IMR-90 (cell line): ENCODE results near the gene ERCC1. TPM values are rescaled to one million over a fixed set of nuclear protein-coding genes. Genes with fewer than 3 reads are reported as not detected.

Experiments
- ATAC-seq: fragments of 200-7000 bp; cut with Tn5 transposase; 2 replicates; pipeline ENCODE4 v1.9.1; 2020; ENCODE audit warnings: low read depth, mild to moderate bottlenecking, moderate library complexity
- BruUV-seq: library from RNA; stranded (reverse); fragments of 400-500 nt; replicated peaks from 2 replicates; lab custom pipeline; 2021; lab: Mats Ljungman, UMichigan
- CTCF ChIA-PET: fragments of 300-600 bp; formaldehyde crosslinking; extraction: SDS; loops from one replicate; lab custom pipeline; 2021; ENCODE audit warnings: antibody characterized with exemption; lab: Yijun Ruan, JAX
- POLR2A ChIA-PET: fragments of 300-600 bp; sonication (Branson Sonifier 250); formaldehyde crosslinking; loops from one replicate; lab custom pipeline; 2022; ENCODE audit warnings: antibody characterized with exemption; ENCODE audit not compliant: unreplicated experiment; lab: Charles Lee
- DNase-seq: peaks from one replicate; pipeline ENCODE4 v3.0.0; 2013
- H2AFZ ChIP-seq: replicated peaks from 2 replicates; pipeline ENCODE3; 2013; ENCODE audit warnings: low read length, mild to moderate bottlenecking; ENCODE audit not compliant: poor library complexity
- H2AK5ac ChIP-seq: 2 replicates; pipeline ENCODE4 v1.6.1; 2013; ENCODE audit warnings: low read depth, low read length, inconsistent platforms
- H2AK9ac ChIP-seq: replicated peaks from 2 replicates; pipeline ENCODE3; 2013; ENCODE audit warnings: mild to moderate bottlenecking, low read depth, low read length, moderate library complexity; ENCODE audit not compliant: poor library complexity
- H2BK120ac ChIP-seq: 2 replicates; pipeline ENCODE4 v1.6.1; 2013; ENCODE audit warnings: low read depth, low read length, inconsistent platforms
- H2BK15ac ChIP-seq: 3 replicates; pipeline ENCODE4 v1.6.1; 2013; ENCODE audit warnings: low read depth, low read length, inconsistent platforms
- H2BK20ac ChIP-seq: 2 replicates; pipeline ENCODE4 v1.6.1; 2013; ENCODE audit warnings: low read depth, mild to moderate bottlenecking, inconsistent platforms, low read length, moderate library complexity
- H2BK5ac ChIP-seq: 2 replicates; pipeline ENCODE4 v1.6.1; 2013; ENCODE audit warnings: mild to moderate bottlenecking, low read depth, low read length, inconsistent platforms; ENCODE audit not compliant: poor library complexity, severe bottlenecking
- H3K14ac ChIP-seq: replicated peaks from 2 replicates; pipeline ENCODE4 v1.6.1; 2013; ENCODE audit warnings: low read depth, low read length, inconsistent platforms
- H3K18ac ChIP-seq: 2 replicates; pipeline ENCODE4 v1.6.1; 2013; ENCODE audit warnings: low read depth, low read length, control low read depth
- H3K23ac ChIP-seq: 2 replicates; pipeline ENCODE4 v1.6.1; 2013; ENCODE audit warnings: low read depth, low read length, inconsistent platforms
- H3K27ac ChIP-seq: 2 replicates; pipeline ENCODE4 v1.5.1; 2013; ENCODE audit warnings: mild to moderate bottlenecking, control low read depth, low read length; ENCODE audit not compliant: insufficient read depth
- H3K27me3 ChIP-seq: 2 replicates; pipeline ENCODE4 v1.6.1; 2013; ENCODE audit warnings: low read length; ENCODE audit not compliant: control insufficient read depth, insufficient read depth
- H3K36me3 ChIP-seq: 2 replicates; pipeline ENCODE4 v1.6.1; 2013; ENCODE audit warnings: low read length, mixed read lengths; ENCODE audit not compliant: control insufficient read depth, insufficient read depth
- H3K4ac ChIP-seq: 2 replicates; pipeline ENCODE4 v1.6.1; 2013; ENCODE audit warnings: low read depth, low read length, inconsistent platforms
- H3K4me1 ChIP-seq: 2 replicates; pipeline ENCODE4 v1.6.1; 2013; ENCODE audit warnings: low read length, mixed read lengths; ENCODE audit not compliant: control insufficient read depth, insufficient read depth
- H3K4me2 ChIP-seq: 2 replicates; pipeline ENCODE4 v1.6.1; 2013; ENCODE audit warnings: low read depth, mild to moderate bottlenecking, control low read depth, low read length, moderate library complexity
- H3K4me3 ChIP-seq: 2 replicates; pipeline ENCODE4 v1.5.1; 2013; ENCODE audit warnings: low read depth, mild to moderate bottlenecking, control low read depth, low read length, moderate library complexity; ENCODE audit not compliant: insufficient read depth
- H3K56ac ChIP-seq: 2 replicates; pipeline ENCODE4 v1.6.1; 2013; ENCODE audit warnings: low read length, inconsistent platforms; ENCODE audit not compliant: insufficient read depth; ENCODE audit errors: extremely low read depth
- H3K79me1 ChIP-seq, 2 experiments: 2 replicates each; pipeline ENCODE4 v1.6.1; 2013; ENCODE audit warnings: low read length in 2 of 2, inconsistent platforms in 1 of 2, low read depth in 1 of 2
- H3K9ac ChIP-seq: 2 replicates; pipeline ENCODE4 v1.6.1; 2013; ENCODE audit warnings: low read depth, low read length, control low read depth
- H3K9me1 ChIP-seq: 2 replicates; pipeline ENCODE4 v1.6.1; 2013; ENCODE audit warnings: low read length, inconsistent platforms; ENCODE audit not compliant: insufficient read depth
- H3K9me3 ChIP-seq: 2 replicates; pipeline ENCODE4 v1.6.1; 2013; ENCODE audit warnings: low read length; ENCODE audit not compliant: control insufficient read depth, insufficient read depth
- H4K20me1 ChIP-seq: 2 replicates; pipeline ENCODE4 v1.6.1; 2013; ENCODE audit warnings: low read length, inconsistent platforms; ENCODE audit not compliant: insufficient read depth
- H4K5ac ChIP-seq: 2 replicates; pipeline ENCODE4 v1.6.1; 2013; ENCODE audit warnings: mild to moderate bottlenecking, low read depth, low read length, control low read depth
- H4K8ac ChIP-seq, 2 experiments: 2 replicates each; pipeline ENCODE4 v1.6.1; 2013; ENCODE audit warnings: low read depth in 2 of 2, low read length in 2 of 2, control low read depth in 1 of 2, inconsistent platforms in 1 of 2
- H4K91ac ChIP-seq: 2 replicates; pipeline ENCODE4 v1.6.1; 2013; ENCODE audit warnings: low read depth, low read length, inconsistent platforms; ENCODE audit not compliant: insufficient read depth
- ELK1 ChIP-seq: fragments of 150-350 bp; IDR thresholded peaks from 2 replicates; pipeline ENCODE4 v1.6.1; 2016; ENCODE audit warnings: low read depth, mild to moderate bottlenecking, low read length, moderate library complexity, borderline replicate concordance
- MAZ ChIP-seq: IDR thresholded peaks from 2 replicates; pipeline ENCODE4 v1.6.1; 2012; ENCODE audit warnings: low read depth, mild to moderate bottlenecking, low read length, improper control_type of control experiment, moderate library complexity, borderline replicate concordance
- RFX5 ChIP-seq: IDR thresholded peaks from 2 replicates; pipeline ENCODE4 v1.8.0; 2012; ENCODE audit warnings: low read depth, mild to moderate bottlenecking, low read length, moderate library complexity
- SMC3 ChIP-seq: fragments of 150-350 bp; IDR thresholded peaks from 2 replicates; pipeline ENCODE4 v1.6.1; 2016; ENCODE audit warnings: low read depth, mild to moderate bottlenecking, antibody characterized with exemption, low read length, moderate library complexity
- WGBS, 2 experiments: methylation state at CpG; one replicate each; pipeline versions ENCODE4 v1.1.5 to v1.1.7; 2013; ENCODE audit warnings: missing lambda C conversion rate in 2 of 2; ENCODE audit not compliant: insufficient read length in 1 of 2; ENCODE audit errors: extremely low coverage in 2 of 2; 5-methylcytosine and 5-hydroxymethylcytosine counted together
- dilution Hi-C: fragments of 300-500 bp; cut with HindIII; formaldehyde crosslinking; loops from one replicate; pipeline ENCODE4 v1.14.3; 2018; ENCODE audit warnings: low sequenced_read_pairs; ENCODE audit not compliant: unreplicated experiment
- in situ Hi-C: fragments of 300-500 bp; cut with MboI; formaldehyde crosslinking; loops from 3 replicates; pipeline ENCODE4 v1.14.3; 2019; ENCODE audit warnings: low sequenced_read_pairs, inconsistent platforms, mixed read lengths
- intact Hi-C: fragments of 100-400 bp; cut with micrococcal nuclease; formaldehyde crosslinking; loops from 2 replicates; pipeline ENCODE4 v1.10.0; 2022
- polyA plus RNA-seq, 3 experiments: library from polyadenylated mRNA; depleted of rRNA; stranded (reverse); fragments of >200 nt; gene quantifications; 2 replicates each; pipeline ENCODE4 v1.2.3, GENCODE V29; 2012; ENCODE audit warnings: low replicate concordance in 1 of 3
- total RNA-seq: library from RNA; depleted of rRNA; stranded (reverse); fragments of >200 nt; gene quantifications from 2 replicates; pipeline ENCODE4 v1.2.3, GENCODE V29; 2012
- TF ChIP-seq, protein P1 (sequence below): conservative IDR thresholded peaks from 2 replicates; pipeline ENCODE4 v1.5.1; 2012; ENCODE audit warnings: mild to moderate bottlenecking, low read depth, low read length, improper control_type of control experiment
- TF ChIP-seq, protein P2 (sequence below): fragments of 150-350 bp; IDR thresholded peaks from 2 replicates; pipeline ENCODE4 v1.6.1; 2017; ENCODE audit warnings: mild to moderate bottlenecking, antibody characterized with exemption, low read length, low read depth

The ERCC1 gene
- total and polyA plus RNA-seq, 2 of the 4 experiments (the other 2 are of a cell fraction) = 84.2 to 132 TPM

DNA sequence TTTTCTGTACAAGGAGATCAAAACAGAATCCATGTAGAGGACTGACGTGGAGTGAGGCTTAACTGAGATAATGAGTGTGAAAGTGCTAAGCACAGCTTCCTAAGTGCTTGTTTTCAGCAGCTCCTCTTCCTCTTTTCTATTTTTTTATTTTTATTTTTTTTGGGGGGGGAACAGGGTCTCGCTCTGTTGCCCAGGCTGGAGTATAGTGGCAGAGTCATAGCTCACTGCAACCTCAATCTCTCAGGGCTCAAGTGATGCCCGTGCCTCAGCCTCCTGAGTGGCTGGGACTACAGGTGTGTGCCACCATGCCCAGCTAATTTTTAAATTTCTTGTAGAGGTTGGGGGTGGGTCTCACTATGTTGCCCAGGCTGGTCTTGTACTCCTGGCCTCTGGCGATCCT lies 38.5 kb upstream of the ERCC1 start:
- Histone ChIP-seq H4K8ac (no peak overlapping the region), H3K4me2 (no peak overlapping the region), H3K4ac (no peak overlapping the region), H3K9me1 (no peaks in the 10 kb centered on the region), H2AK5ac (no peak overlapping the region), H3K4me3 (no peak overlapping the region), H2AFZ (no peak overlapping the region), H2BK20ac (no peak overlapping the region), H2BK120ac (no peak overlapping the region), H3K9ac (no peak overlapping the region), H4K20me1 (0 out of 2 replicates have a peak, but pooled peaks cover 2% of the 10 kb centered on the region), H2BK15ac (no peak overlapping the region), H2AK9ac (no peak overlapping the region), H3K9me3 (no peaks in the 10 kb centered on the region), H4K91ac (no peak overlapping the region), H3K23ac (no peak overlapping the region), H3K14ac (no peak overlapping the region), H2BK5ac (no peak overlapping the region), H3K79me1 (peaks cover 0 to 2% of the 10 kb centered on the region in 2 experiments; a peak in 1 of 4 replicates), H4K5ac (no peak overlapping the region), H3K4me1 (no peaks in the 10 kb centered on the region), H3K56ac (no peak overlapping the region), H3K36me3 (no peaks in the 10 kb centered on the region), H3K27ac (no peak overlapping the region), H3K18ac (no peak overlapping the region), H3K27me3 (no peaks in the 10 kb centered on the region)
- dilution Hi-C loops (no loop called here), intact Hi-C loops (no loop called here), in situ Hi-C loops (no loop called here)
- WGBS, 2 experiments = no CpG with 5 or more reads among the region's 4 CpGs
- no peak for ATAC-seq
- no TSS peak for BruUV-seq
- DNase-seq = no peak
- POLR2A ChIA-PET = no interaction called here
- CTCF ChIA-PET = no interaction called here
- no peak for TF ChIP-seq MAZ
- TF ChIP-seq, protein P1, sequence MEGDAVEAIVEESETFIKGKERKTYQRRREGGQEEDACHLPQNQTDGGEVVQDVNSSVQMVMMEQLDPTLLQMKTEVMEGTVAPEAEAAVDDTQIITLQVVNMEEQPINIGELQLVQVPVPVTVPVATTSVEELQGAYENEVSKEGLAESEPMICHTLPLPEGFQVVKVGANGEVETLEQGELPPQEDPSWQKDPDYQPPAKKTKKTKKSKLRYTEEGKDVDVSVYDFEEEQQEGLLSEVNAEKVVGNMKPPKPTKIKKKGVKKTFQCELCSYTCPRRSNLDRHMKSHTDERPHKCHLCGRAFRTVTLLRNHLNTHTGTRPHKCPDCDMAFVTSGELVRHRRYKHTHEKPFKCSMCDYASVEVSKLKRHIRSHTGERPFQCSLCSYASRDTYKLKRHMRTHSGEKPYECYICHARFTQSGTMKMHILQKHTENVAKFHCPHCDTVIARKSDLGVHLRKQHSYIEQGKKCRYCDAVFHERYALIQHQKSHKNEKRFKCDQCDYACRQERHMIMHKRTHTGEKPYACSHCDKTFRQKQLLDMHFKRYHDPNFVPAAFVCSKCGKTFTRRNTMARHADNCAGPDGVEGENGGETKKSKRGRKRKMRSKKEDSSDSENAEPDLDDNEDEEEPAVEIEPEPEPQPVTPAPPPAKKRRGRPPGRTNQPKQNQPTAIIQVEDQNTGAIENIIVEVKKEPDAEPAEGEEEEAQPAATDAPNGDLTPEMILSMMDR = no peak
- no peak for TF ChIP-seq ELK1
- TF ChIP-seq RFX5 = no peak
- no peak for TF ChIP-seq SMC3
- TF ChIP-seq, protein P2, sequence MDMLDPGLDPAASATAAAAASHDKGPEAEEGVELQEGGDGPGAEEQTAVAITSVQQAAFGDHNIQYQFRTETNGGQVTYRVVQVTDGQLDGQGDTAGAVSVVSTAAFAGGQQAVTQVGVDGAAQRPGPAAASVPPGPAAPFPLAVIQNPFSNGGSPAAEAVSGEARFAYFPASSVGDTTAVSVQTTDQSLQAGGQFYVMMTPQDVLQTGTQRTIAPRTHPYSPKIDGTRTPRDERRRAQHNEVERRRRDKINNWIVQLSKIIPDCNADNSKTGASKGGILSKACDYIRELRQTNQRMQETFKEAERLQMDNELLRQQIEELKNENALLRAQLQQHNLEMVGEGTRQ = no peak
